Measurements from ENCODE around the gene TTLL9.
A peak's percentile ranks its signal among the peaks of the same experiment; 100 is the strongest.
"Not testable (repeated sequence)": the region's sequence is repeated elsewhere in the genome, so short reads cannot be mapped to it uniquely, and the experiment has no call there.

Gene TTLL9

GRCh38 chr20:31869942-31870725 lies at the start of gene TTLL9, which contains the start of gene DUSP15:
TTLL9 (plus strand) TSS chr20:31870634; CDS start chr20:31871127, 493 bp downstream.
DUSP15 (minus strand) TSS chr20:31870527; CDS start chr20:31870337, 190 bp downstream.
- in situ Hi-C loops (cut with MboI; ENCODE audit: low sequenced_read_pairs) = no loop called here
- DNase-seq (ENCODE audit: low spot score in 2 of 2) = peak; percentile 33 to 69
- Histone ChIP-seq H3K4me1 (peaks cover 6% of the 10 kb centered on the region), H3K4me3 (peak within 1 kb of the TSS; percentile 50), H3K36me3 (replicated peaks) (no peaks in the 10 kb centered on the region), H3K27me3 (ENCODE audit: low read depth) (no peaks in the 10 kb centered on the region), H3K9me3 (no peaks in the 10 kb centered on the region)

DNA sequence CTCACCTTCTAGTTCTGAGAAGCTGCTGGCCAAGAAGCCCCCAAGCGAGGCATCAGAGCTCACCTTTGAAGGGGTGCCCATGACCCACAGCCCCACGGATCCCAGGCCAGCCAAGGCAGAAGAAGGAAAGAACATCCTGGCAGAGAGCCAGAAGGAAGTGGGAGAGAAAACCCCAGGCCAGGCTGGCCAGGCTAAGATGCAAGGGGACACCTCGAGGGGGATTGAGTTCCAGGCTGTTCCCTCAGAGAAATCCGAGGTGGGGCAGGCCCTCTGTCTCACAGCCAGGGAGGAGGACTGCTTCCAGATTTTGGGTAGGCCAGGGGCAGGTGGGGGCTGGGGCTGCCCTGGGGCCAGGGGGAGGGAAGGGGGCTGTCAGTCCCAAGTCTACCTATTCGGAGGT lies 49.0 kb upstream of the TTLL9 start:
- H3K4me3 ChIP-seq = no peak overlapping the region
- H3K4me1 ChIP-seq = peaks cover 2% of the 10 kb centered on the region; the same call in 1 of the 2 replicates
- in situ Hi-C loops (cut with MboI; ENCODE audit: low sequenced_read_pairs) = loop anchor here (5.0 to 10.0 kb wide), 3 partner anchors 133 to 833 kb away; partner anchors contain the start of gene PDRG1
- H3K27me3 ChIP-seq (ENCODE audit: low read depth) = no peaks in the 10 kb centered on the region
- no peaks in the 10 kb centered on the region; the same call in 1 of the 2 replicates for H3K9me3 ChIP-seq
- no peaks in the 10 kb centered on the region for H3K36me3 ChIP-seq (replicated peaks)
- no peak for DNase-seq (ENCODE audit: low spot score in 2 of 2)

GRCh38 chr20:31822421-31823330 lies 47.8 kb upstream of the TTLL9 start:
- Histone ChIP-seq H3K27me3 (ENCODE audit: low read depth) (no peaks in the 10 kb centered on the region), H3K4me3 (peak overlapping the region; percentile 1; the same call in 1 of the 2 replicates), H3K9me3 (no peaks in the 10 kb centered on the region), H3K4me1 (peaks cover 2% of the 10 kb centered on the region; the same call in 1 of the 2 replicates), H3K36me3 (replicated peaks) (no peaks in the 10 kb centered on the region)
- in situ Hi-C loops (cut with MboI; ENCODE audit: low sequenced_read_pairs) = loop anchor here (5.0 to 10.0 kb wide), 3 partner anchors 132 to 832 kb away; partner anchors contain the start of gene PDRG1
- DNase-seq (ENCODE audit: low spot score in 2 of 2) = peak; percentile 65 to 89

- no peaks in the 10 kb centered on the region for H3K36me3 ChIP-seq (replicated peaks)
- no peaks in the 10 kb centered on the region for H3K27me3 ChIP-seq (ENCODE audit: low read depth)
- H3K4me1 ChIP-seq = peaks cover 2% of the 10 kb centered on the region; the same call in 1 of the 2 replicates
- DNase-seq (ENCODE audit: low spot score in 2 of 2) = no peak
- H3K9me3 ChIP-seq = no peaks in the 10 kb centered on the region
- H3K4me3 ChIP-seq = no peak overlapping the region
- in situ Hi-C loops (cut with MboI; ENCODE audit: low sequenced_read_pairs) = loop anchor here (5.0 to 10.0 kb wide), 3 partner anchors 131 to 831 kb away; partner anchors contain the start of gene PDRG1
Observed at GRCh38 chr20:31823360-31824124, 46.9 kb upstream of the TTLL9 start.

DNA sequence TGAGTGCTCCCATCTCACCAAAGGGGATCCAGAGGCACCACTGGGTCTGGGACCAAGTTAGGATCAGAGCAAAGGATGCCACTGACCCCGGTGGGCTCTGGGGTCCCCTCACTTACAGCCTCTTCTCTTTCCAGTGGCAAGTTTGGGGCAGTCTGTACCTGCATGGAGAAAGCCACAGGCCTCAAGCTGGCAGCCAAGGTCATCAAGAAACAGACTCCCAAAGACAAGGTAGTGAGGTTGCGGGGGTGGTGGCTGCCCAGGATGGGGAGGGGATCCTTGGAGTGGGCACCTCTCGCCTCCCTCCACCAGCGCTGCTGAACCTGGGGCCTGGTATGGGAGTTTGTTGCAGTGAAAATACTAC lies 46.3 kb upstream of the TTLL9 start:
- peaks cover 2% of the 10 kb centered on the region; the same call in 1 of the 2 replicates for H3K4me1 ChIP-seq
- DNase-seq (ENCODE audit: low spot score in 2 of 2) = no peak
- H3K4me3 ChIP-seq = no peak overlapping the region
- no peaks in the 10 kb centered on the region for H3K27me3 ChIP-seq (ENCODE audit: low read depth)
- H3K36me3 ChIP-seq (replicated peaks) = no peaks in the 10 kb centered on the region
- in situ Hi-C loops (cut with MboI; ENCODE audit: low sequenced_read_pairs) = loop anchor here (5.0 to 10.0 kb wide), 3 partner anchors 131 to 831 kb away; partner anchors contain the start of gene PDRG1
- H3K9me3 ChIP-seq = no peaks in the 10 kb centered on the region

DNA sequence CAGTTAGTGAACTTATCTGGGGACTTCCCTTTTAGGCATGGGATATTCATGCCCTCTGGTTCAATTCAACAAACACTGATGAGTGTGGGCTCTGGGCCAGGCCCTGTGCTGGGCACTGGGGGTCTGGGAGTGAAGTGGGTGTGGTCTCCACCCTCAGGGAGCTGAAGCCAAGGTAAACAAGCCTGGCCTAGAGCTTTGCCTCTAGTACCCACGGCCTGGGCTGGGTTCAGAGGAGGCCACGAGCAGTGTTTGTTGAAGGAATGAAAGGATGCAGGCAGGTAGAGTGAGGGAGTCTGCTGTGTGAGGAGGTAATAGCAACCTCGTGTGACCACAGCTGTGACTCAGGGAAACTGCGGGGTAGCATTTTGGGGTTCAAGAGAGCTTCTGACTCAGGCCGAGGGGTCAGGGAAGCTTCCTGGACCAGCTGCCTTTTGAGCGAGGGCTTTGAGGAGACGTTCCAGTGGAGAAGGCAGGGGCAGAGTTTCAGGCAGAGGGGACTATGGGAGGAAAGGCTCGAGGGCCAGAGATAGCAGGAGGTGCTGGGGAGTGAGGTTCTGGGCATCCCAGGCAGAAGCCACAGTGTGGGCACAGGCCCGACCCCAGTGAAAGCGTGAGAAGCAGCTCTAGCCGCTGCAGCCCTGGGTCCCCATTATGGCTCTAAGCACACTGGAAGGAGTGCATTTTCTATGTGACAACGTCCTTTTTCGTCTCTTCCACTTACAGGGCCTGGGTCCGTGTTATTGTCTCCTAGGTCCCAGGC lies 45.7 kb upstream of the TTLL9 start:
- H3K9me3 ChIP-seq = no peaks in the 10 kb centered on the region
- peaks cover 2% of the 10 kb centered on the region; the same call in 1 of the 2 replicates for H3K4me1 ChIP-seq
- DNase-seq (ENCODE audit: low spot score in 2 of 2) = no peak
- H3K36me3 ChIP-seq (replicated peaks) = no peaks in the 10 kb centered on the region
- H3K4me3 ChIP-seq = no peak overlapping the region
- no peaks in the 10 kb centered on the region for H3K27me3 ChIP-seq (ENCODE audit: low read depth)
- in situ Hi-C loops (cut with MboI; ENCODE audit: low sequenced_read_pairs) = loop anchor here (5.0 to 10.0 kb wide), 3 partner anchors 130 to 830 kb away; partner anchors contain the start of gene PDRG1

DNA sequence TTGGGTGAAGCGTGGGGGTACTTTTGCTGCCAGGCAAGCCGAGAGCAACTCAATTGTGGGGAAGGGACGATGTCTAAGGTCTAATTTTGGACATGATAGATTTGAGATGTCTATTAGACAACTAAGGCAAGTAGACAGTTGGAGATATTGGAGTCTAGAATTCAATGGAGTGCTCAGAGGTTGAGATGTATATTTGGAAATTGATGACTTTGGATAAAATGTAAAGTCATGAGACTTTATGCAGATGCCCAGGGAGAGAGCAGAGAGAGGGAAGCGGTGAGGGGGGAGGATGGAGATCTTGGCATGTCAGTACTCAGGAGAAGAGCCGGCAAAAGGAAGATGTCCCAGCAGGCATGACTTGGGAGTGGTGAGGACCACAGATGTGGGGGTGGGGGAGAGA lies 44.4 kb upstream of the TTLL9 start:
- in situ Hi-C loops (cut with MboI; ENCODE audit: low sequenced_read_pairs) = loop anchor here (10.0 kb wide), 2 partner anchors 129 to 829 kb away; partner anchors contain the start of gene PDRG1
- no peak for DNase-seq (ENCODE audit: low spot score in 2 of 2)
- Histone ChIP-seq H3K36me3 (replicated peaks) (no peaks in the 10 kb centered on the region), H3K9me3 (no peaks in the 10 kb centered on the region), H3K4me3 (no peak overlapping the region), H3K4me1 (peaks cover 2% of the 10 kb centered on the region; the same call in 1 of the 2 replicates), H3K27me3 (ENCODE audit: low read depth) (no peaks in the 10 kb centered on the region)

DNA sequence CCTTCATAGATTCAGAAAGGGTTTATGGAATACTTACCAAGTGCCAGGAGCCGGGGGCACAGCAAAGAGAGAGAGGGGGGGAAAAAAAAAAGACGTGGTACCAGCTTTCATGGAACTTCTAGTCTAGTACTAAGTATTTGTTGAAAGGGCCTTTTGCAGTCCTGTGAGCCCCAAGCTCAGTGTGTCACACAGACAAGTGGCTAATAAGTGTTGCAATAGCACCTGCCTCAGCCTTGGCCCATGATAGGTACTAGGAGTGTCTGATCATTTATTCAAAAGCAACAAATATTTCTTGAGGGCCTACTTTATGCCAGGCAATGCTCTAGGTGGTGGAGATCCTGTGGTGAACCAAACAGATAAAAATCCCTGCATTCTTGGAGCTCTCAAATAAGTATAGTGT lies 43.4 kb upstream of the TTLL9 start:
- Histone ChIP-seq H3K4me3 (no peak overlapping the region), H3K9me3 (no peaks in the 10 kb centered on the region), H3K4me1 (peaks cover 2% of the 10 kb centered on the region; the same call in 1 of the 2 replicates), H3K27me3 (ENCODE audit: low read depth) (no peaks in the 10 kb centered on the region), H3K36me3 (replicated peaks) (no peaks in the 10 kb centered on the region)
- no peak for DNase-seq (ENCODE audit: low spot score in 2 of 2)
- in situ Hi-C loops (cut with MboI; ENCODE audit: low sequenced_read_pairs) = loop anchor here (10.0 kb wide), 2 partner anchors 128 to 828 kb away; partner anchors contain the start of gene PDRG1

DNA sequence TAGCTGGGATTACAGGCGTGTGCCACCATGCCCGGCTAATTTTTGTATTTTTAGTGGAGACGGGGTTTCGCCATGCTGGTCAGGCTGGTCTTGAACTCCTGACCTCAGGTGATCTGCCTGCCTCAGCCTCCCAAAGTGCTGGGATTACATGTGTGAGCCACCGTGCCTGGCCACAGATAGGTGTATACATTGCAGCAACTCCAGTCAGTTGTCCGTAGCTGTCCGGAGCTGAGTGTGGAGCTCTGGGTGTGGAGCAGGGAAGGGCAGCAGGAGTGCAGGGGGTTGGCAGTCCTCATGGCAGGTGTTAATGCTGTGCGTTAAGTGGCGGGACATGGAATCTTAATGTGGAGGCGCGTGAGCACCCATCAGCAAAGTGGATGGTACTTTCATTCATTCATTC lies 42.4 kb upstream of the TTLL9 start:
- not testable (repeated sequence) for H3K9me3 ChIP-seq; H3K4me3 ChIP-seq; H3K4me1 ChIP-seq; H3K36me3 ChIP-seq (replicated peaks); DNase-seq (ENCODE audit: low spot score in 2 of 2); H3K27me3 ChIP-seq (ENCODE audit: low read depth)
- in situ Hi-C loops (cut with MboI; ENCODE audit: low sequenced_read_pairs) = loop anchor here (10.0 kb wide), 2 partner anchors 127 to 827 kb away; partner anchors contain the start of gene PDRG1

- Histone ChIP-seq H3K9me3 (no peaks in the 10 kb centered on the region), H3K36me3 (replicated peaks) (no peaks in the 10 kb centered on the region), H3K4me1 (no peaks in the 10 kb centered on the region), H3K27me3 (ENCODE audit: low read depth) (no peaks in the 10 kb centered on the region), H3K4me3 (no peak overlapping the region)
- no peak for DNase-seq (ENCODE audit: low spot score in 2 of 2)
- in situ Hi-C loops (cut with MboI; ENCODE audit: low sequenced_read_pairs) = loop anchor here (10.0 kb wide), 2 partner anchors 125 to 825 kb away; partner anchors contain the start of gene PDRG1
Observed at GRCh38 chr20:31829731-31830130, 40.7 kb upstream of the TTLL9 start.

- Histone ChIP-seq H3K4me1 (no peaks in the 10 kb centered on the region), H3K27me3 (ENCODE audit: low read depth) (no peaks in the 10 kb centered on the region), H3K4me3 (no peak overlapping the region), H3K36me3 (replicated peaks) (no peaks in the 10 kb centered on the region), H3K9me3 (no peaks in the 10 kb centered on the region)
- DNase-seq (ENCODE audit: low spot score in 2 of 2) = no peak
- in situ Hi-C loops (cut with MboI; ENCODE audit: low sequenced_read_pairs) = no loop called here
Observed at GRCh38 chr20:31830406-31830981, 39.9 kb upstream of the TTLL9 start.

DNA sequence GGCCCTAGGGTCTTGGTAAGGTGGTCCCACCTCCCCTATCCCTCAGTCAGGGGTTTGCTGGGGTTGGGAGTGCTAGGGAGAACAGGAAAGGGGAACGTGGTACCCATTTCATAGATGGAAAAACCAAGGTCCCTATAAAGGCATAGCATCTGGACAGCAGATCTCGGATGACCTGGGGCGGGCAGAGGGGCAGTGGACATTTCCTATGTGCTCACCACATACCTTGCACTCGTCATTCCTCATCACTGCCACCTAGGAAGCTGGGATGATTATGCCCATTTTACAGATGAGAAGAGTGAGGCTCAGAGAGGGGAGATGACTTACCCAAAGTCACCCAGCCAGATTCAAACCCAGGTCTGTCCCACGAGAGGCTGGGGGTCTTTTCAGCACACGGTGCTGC lies 39.2 kb upstream of the TTLL9 start:
- Histone ChIP-seq H3K9me3 (no peaks in the 10 kb centered on the region), H3K36me3 (replicated peaks) (no peaks in the 10 kb centered on the region), H3K4me1 (no peaks in the 10 kb centered on the region), H3K27me3 (ENCODE audit: low read depth) (no peaks in the 10 kb centered on the region), H3K4me3 (no peak overlapping the region)
- no peak for DNase-seq (ENCODE audit: low spot score in 2 of 2)
- in situ Hi-C loops (cut with MboI; ENCODE audit: low sequenced_read_pairs) = no loop called here

Measured in HAP-1 (cell line).